Measurements from ENCODE around the gene ZCCHC7.

DNA sequence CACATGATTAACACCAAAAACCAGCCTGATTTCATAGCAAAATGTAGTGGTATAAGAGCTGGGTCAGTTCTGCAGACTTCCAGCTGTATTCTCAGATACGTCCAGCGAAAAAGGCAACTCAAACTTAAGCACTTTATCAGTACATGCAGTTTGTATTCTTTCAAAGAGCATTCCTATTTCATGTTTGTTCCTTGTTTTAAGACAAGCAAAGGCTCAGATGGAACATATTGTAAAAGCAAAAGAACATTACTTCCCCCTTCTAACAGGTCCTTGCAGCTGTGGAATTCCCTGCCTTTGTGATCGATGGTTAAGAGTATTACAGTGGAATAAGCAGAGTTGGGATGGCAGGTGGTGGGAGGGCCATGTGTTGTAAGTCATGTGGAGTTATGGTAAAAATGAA lies 215.8 kb downstream of the ZCCHC7 start:
- TF ChIP-seq, protein P1, sequence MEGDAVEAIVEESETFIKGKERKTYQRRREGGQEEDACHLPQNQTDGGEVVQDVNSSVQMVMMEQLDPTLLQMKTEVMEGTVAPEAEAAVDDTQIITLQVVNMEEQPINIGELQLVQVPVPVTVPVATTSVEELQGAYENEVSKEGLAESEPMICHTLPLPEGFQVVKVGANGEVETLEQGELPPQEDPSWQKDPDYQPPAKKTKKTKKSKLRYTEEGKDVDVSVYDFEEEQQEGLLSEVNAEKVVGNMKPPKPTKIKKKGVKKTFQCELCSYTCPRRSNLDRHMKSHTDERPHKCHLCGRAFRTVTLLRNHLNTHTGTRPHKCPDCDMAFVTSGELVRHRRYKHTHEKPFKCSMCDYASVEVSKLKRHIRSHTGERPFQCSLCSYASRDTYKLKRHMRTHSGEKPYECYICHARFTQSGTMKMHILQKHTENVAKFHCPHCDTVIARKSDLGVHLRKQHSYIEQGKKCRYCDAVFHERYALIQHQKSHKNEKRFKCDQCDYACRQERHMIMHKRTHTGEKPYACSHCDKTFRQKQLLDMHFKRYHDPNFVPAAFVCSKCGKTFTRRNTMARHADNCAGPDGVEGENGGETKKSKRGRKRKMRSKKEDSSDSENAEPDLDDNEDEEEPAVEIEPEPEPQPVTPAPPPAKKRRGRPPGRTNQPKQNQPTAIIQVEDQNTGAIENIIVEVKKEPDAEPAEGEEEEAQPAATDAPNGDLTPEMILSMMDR (IDR thresholded peaks at IDR 0.05; ENCODE audit: borderline replicate concordance, extremely low read depth, low read length, poor library complexity, severe bottlenecking) = no peak
- TF ChIP-seq EZH2 (IDR thresholded peaks at IDR 0.05; ENCODE audit: borderline replicate concordance, low read depth, low read length, severe bottlenecking) = no peak

Measured in DND-41 (cell line).